HG03095 (cell line): Measurements from ENCODE around the gene MUC12.
"Not testable (repeated sequence)": the region's sequence is repeated elsewhere in the genome, so short reads cannot be mapped to it uniquely, and the experiment has no call there.

ENCODE experiments used
- ATAC-seq: cut with Tn5 transposase; IDR thresholded peaks from one replicate; pipeline ENCODE4 v1.9.1; 2021; ENCODE audit warnings: moderate library complexity; ENCODE audit not compliant: unreplicated experiment

MUC12 gene

GRCh38 chr7:100969066-100969615 is at the start of gene MUC12:
TSS of gene MUC12 (plus strand) at chr7:100969565. CDS start at chr7:100969623, 58 bp downstream.
- ATAC-seq: no peak

- ATAC-seq: not testable (repeated sequence)
These were observed 49.5 kb upstream of the MUC12 start for GRCh38 chr7:100919779-100920437.

GRCh38 chr7:100921039-100921438 is 48.3 kb upstream of the MUC12 start:
- ATAC-seq: no peak

GRCh38 chr7:100923616-100924015 is 45.7 kb upstream of the MUC12 start:
- ATAC-seq: not testable (repeated sequence)

- no peak for ATAC-seq
These were observed 39.6 kb upstream of the MUC12 start for GRCh38 chr7:100929808-100930174.

GRCh38 chr7:100933734-100934133 is 35.6 kb upstream of the MUC12 start:
- ATAC-seq: no peak

- not testable (repeated sequence) for ATAC-seq
These were observed 34.0 kb upstream of the MUC12 start for GRCh38 chr7:100935381-100935780.

- ATAC-seq: not testable (repeated sequence)
These were observed 33.2 kb upstream of the MUC12 start for GRCh38 chr7:100936167-100936566.

- ATAC-seq: no peak
These were observed 27.2 kb upstream of the MUC12 start for GRCh38 chr7:100942045-100942774.

- no peak for ATAC-seq
These were observed 25.7 kb upstream of the MUC12 start for GRCh38 chr7:100943693-100944092.

- no peak for ATAC-seq
These were observed 25.2 kb upstream of the MUC12 start for GRCh38 chr7:100944138-100944537.

GRCh38 chr7:100946111-100946510 is 23.3 kb upstream of the MUC12 start:
- no peak for ATAC-seq

GRCh38 chr7:100946766-100947365 is 22.5 kb upstream of the MUC12 start:
- ATAC-seq: no peak

- ATAC-seq: no peak
These were observed 21.6 kb upstream of the MUC12 start for GRCh38 chr7:100947792-100948191.

- ATAC-seq: no peak
These were observed 20.0 kb upstream of the MUC12 start, which contains the start of gene MUC3A for GRCh38 chr7:100949227-100949932. TSS of gene MUC3A (plus strand) at chr7:100949534. CDS start at chr7:100949625, 91 bp downstream.

- no peak for ATAC-seq
These were observed 19.4 kb upstream of the MUC12 start for GRCh38 chr7:100949933-100950443.

GRCh38 chr7:100951172-100951571 is 18.2 kb upstream of the MUC12 start:
- no peak for ATAC-seq

- ATAC-seq: no peak
These were observed 17.3 kb upstream of the MUC12 start for GRCh38 chr7:100951888-100952560.

- ATAC-seq: no peak
These were observed 16.7 kb upstream of the MUC12 start for GRCh38 chr7:100952641-100953040.

- ATAC-seq: no peak
These were observed 11.4 kb upstream of the MUC12 start for GRCh38 chr7:100957832-100958421.
